MM.1S (cell line): ENCODE data around the gene PIEZO1.

Experiments
- DNase-seq: peaks from one replicate; pipeline ENCODE4 v3.0.0-alpha.2; 2015
- H2AFZ ChIP-seq: fragments of 300-600 bp; sonication (generic); 2 replicates; pipeline ENCODE4 v1.6.0; 2016; ENCODE audit warnings: antibody characterized with exemption, low read length
- H3F3A ChIP-seq: fragments of 300-600 bp; sonication (generic); 2 replicates; pipeline ENCODE4 v1.6.1; 2016; ENCODE audit warnings: mild to moderate bottlenecking, antibody characterized with exemption, low read length, moderate library complexity, mixed read lengths; ENCODE audit not compliant: insufficient read depth
- H3K27ac ChIP-seq: fragments of 300-600 bp; sonication (generic); 2 replicates; pipeline ENCODE4 v1.5.1; 2016; ENCODE audit warnings: mild to moderate bottlenecking, low read length
- H3K27me3 ChIP-seq: fragments of 300-600 bp; sonication (generic); replicated peaks from 2 replicates; pipeline ENCODE4 v1.6.0; 2016; ENCODE audit warnings: low read length; ENCODE audit not compliant: insufficient read depth
- H3K36me3 ChIP-seq: fragments of 300-600 bp; sonication (generic); replicated peaks from 2 replicates; pipeline ENCODE4 v1.6.1; 2016; ENCODE audit warnings: mild to moderate bottlenecking, low read length, mixed read lengths; ENCODE audit not compliant: insufficient read depth
- H3K4me1 ChIP-seq: fragments of 300-600 bp; sonication (generic); 2 replicates; pipeline ENCODE4 v1.6.1; 2016; ENCODE audit warnings: low read length, mixed read lengths
- H3K4me2 ChIP-seq: fragments of 300-600 bp; sonication (generic); 2 replicates; pipeline ENCODE4 v1.6.0; 2016; ENCODE audit warnings: low read depth, low read length
- H3K4me3 ChIP-seq: fragments of 300-600 bp; sonication (generic); 2 replicates; pipeline ENCODE4 v1.5.1; 2016; ENCODE audit warnings: low read length, mixed read lengths
- H3K79me2 ChIP-seq: fragments of 300-600 bp; sonication (generic); 2 replicates; pipeline ENCODE4 v1.6.1; 2016; ENCODE audit warnings: mixed run types, low read length, mixed read lengths
- H3K9ac ChIP-seq: fragments of 300-600 bp; sonication (generic); 2 replicates; pipeline ENCODE4 v1.6.1; 2016; ENCODE audit warnings: low read length, mixed read lengths
- H3K9me2 ChIP-seq: fragments of 300-600 bp; sonication (generic); replicated peaks from 2 replicates; pipeline ENCODE4 v1.6.1; 2016; ENCODE audit warnings: mild to moderate bottlenecking, low read length, mixed read lengths; ENCODE audit not compliant: insufficient read depth
- H3K9me3 ChIP-seq: fragments of 300-600 bp; sonication (generic); replicated peaks from 2 replicates; pipeline ENCODE4 v1.6.1; 2016; ENCODE audit warnings: mild to moderate bottlenecking, low read length, mixed read lengths; ENCODE audit not compliant: insufficient read depth
- H4K20me1 ChIP-seq: fragments of 300-600 bp; sonication (generic); 2 replicates; pipeline ENCODE4 v1.6.1; 2016; ENCODE audit warnings: mild to moderate bottlenecking, low read length, moderate library complexity, mixed read lengths; ENCODE audit not compliant: insufficient read depth
- CTCF ChIP-seq: fragments of 300-600 bp; sonication (generic); IDR thresholded peaks from 2 replicates; pipeline ENCODE4 v1.5.1; 2016; ENCODE audit warnings: antibody characterized with exemption, low read length, mixed read lengths
- EZH2 ChIP-seq: fragments of 300-600 bp; sonication (generic); optimal IDR thresholded peaks from 2 replicates; pipeline ENCODE3; 2017; ENCODE audit warnings: low read depth, mild to moderate bottlenecking, antibody characterized with exemption, low read length, mixed read lengths
- EZH2phosphoT487 ChIP-seq: fragments of 300-600 bp; sonication (generic); IDR thresholded peaks from 2 replicates; pipeline ENCODE4 v1.6.1; 2018; ENCODE audit warnings: antibody characterized with exemption, low read length

The PIEZO1 gene

GRCh38 chr16:88686439-88687253 lies 98.4 kb downstream of the PIEZO1 start, which contains the start of gene SNAI3:
TSS of gene SNAI3 (minus strand) at chr16:88686507. CDS start at chr16:88686406, 101 bp downstream.
- peaks cover 8% of the 10 kb centered on the region; the same call in 1 of the 2 replicates for H3K79me2 ChIP-seq
- peak within 1 kb of the TSS; percentile 75 for H3K27ac ChIP-seq
- TF ChIP-seq EZH2phosphoT487 (no peak), CTCF (no peak), EZH2 (no peak)
- H3K36me3 ChIP-seq: no peaks in the 10 kb centered on the region
- no peaks in the 10 kb centered on the region for H3K9me3 ChIP-seq
- H3K4me2 ChIP-seq: peak within 1 kb of the TSS; percentile 84
- H3F3A ChIP-seq: peaks cover 19% of the 10 kb centered on the region
- 0 out of 2 replicates have a peak within 1 kb of the TSS, but pooled peaks have one; percentile 45 for H2AFZ ChIP-seq
- peak within 1 kb of the TSS; percentile 68 for H3K9ac ChIP-seq
- peaks cover 13% of the 10 kb centered on the region for H3K4me1 ChIP-seq
- no peaks in the 10 kb centered on the region for H3K27me3 ChIP-seq
- peak; percentile 78 for DNase-seq
- no peaks in the 10 kb centered on the region for H3K9me2 ChIP-seq
- H3K4me3 ChIP-seq: peak within 1 kb of the TSS; percentile 74
- H4K20me1 ChIP-seq: no peaks in the 10 kb centered on the region

- DNase-seq: peak; percentile 72
- no peaks in the 10 kb centered on the region for H4K20me1 ChIP-seq
- peak overlapping the region; percentile 68 for H3K9ac ChIP-seq
- TF ChIP-seq EZH2phosphoT487: no peak
- TF ChIP-seq EZH2: no peak
- TF ChIP-seq CTCF: no peak
- H3K4me2 ChIP-seq: peak overlapping the region; percentile 84; the same call in 1 of the 2 replicates
- peaks cover 8% of the 10 kb centered on the region; the same call in 1 of the 2 replicates for H3K79me2 ChIP-seq
- peak overlapping the region; percentile 75; the same call in 1 of the 2 replicates for H3K27ac ChIP-seq
- no peaks in the 10 kb centered on the region for H3K27me3 ChIP-seq
- H3K4me3 ChIP-seq: peak overlapping the region; percentile 74
- no peaks in the 10 kb centered on the region for H3K9me3 ChIP-seq
- no peaks in the 10 kb centered on the region for H3K36me3 ChIP-seq
- peaks cover 23% of the 10 kb centered on the region for H3F3A ChIP-seq
- H3K4me1 ChIP-seq: peaks cover 17% of the 10 kb centered on the region
- H3K9me2 ChIP-seq: no peaks in the 10 kb centered on the region
- H2AFZ ChIP-seq: no peak overlapping the region
Measured at GRCh38 chr16:88686062-88686438, 99.0 kb downstream of the PIEZO1 start.

- peak overlapping the region; percentile 75 for H3K27ac ChIP-seq
Measured at GRCh38 chr16:88685156-88686061, 99.6 kb downstream of the PIEZO1 start.

More at GRCh38 chr16:88685156-88686061, 99.6 kb downstream of the PIEZO1 start:
- 0 out of 2 replicates have a peak overlapping the region, but pooled peaks have one; percentile 45 for H2AFZ ChIP-seq
- H3K36me3 ChIP-seq: no peaks in the 10 kb centered on the region
- no peaks in the 10 kb centered on the region for H3K9me3 ChIP-seq
- TF ChIP-seq EZH2phosphoT487 (no peak), CTCF (peak; percentile 57), EZH2 (no peak)
- no peaks in the 10 kb centered on the region for H3K9me2 ChIP-seq
- peak overlapping the region; percentile 68 for H3K9ac ChIP-seq
- no peaks in the 10 kb centered on the region for H4K20me1 ChIP-seq
- H3K4me1 ChIP-seq: peaks cover 23% of the 10 kb centered on the region
- no peaks in the 10 kb centered on the region for H3K27me3 ChIP-seq
- peak; percentile 61 for DNase-seq
- peak overlapping the region; percentile 74 for H3K4me3 ChIP-seq
- peaks cover 27% of the 10 kb centered on the region for H3F3A ChIP-seq
- peaks cover 8% of the 10 kb centered on the region; the same call in 1 of the 2 replicates for H3K79me2 ChIP-seq
- peak overlapping the region; percentile 84 for H3K4me2 ChIP-seq
